ENCODE measurements around the gene SLC44A3. TPM values are rescaled to one million over a fixed set of nuclear protein-coding genes. Genes with fewer than 3 reads are reported as not detected.

Gene SLC44A3
- total and polyA plus RNA-seq, 2 of the 8 experiments (the other 6 are each of a cell fraction or from before 2014, with no cell fraction given) = 4.2 to 5.0 TPM

DNA sequence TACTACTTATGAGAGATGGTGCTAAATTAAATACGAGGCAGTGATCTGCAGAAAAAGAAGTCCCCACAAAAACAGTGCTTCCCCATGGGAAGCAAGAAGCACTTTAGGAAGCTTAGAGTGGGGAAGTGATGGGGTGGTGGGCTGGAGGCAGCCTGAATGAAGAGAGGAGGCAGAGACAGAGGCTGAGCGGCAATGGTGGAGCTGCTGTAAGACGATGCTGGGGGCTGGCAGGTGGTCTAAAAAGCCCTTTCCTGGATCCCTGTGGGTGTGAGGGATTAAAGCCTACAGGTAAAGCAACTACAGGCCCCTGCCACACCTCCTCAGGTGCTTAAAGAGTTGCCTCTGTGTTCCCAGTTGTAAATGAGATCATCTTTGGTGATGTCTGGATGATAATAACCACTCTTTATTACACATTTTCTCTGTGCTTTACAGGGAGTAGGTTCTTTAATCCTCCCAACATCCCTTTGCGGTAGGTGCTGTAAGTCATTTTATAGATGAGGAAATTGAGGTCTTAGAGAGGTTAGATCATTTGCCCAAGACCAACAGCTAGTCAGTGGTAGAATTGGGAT lies 67.5 kb downstream of the SLC44A3 start:
- H3K27ac ChIP-seq (ENCODE audit: low read depth, low read length) = no peak overlapping the region
- H3K56ac ChIP-seq (replicated peaks; ENCODE audit: insufficient read length, low read depth, low read length) = no peak overlapping the region
- POLR2A ChIA-PET (ENCODE audit: partially characterized antibody) = interaction anchor here (1.6 to 1.9 kb wide), 3 partner anchors 10 to 34 kb away, joined by 5 to 6 read pairs (median 6); no protein-coding TSS in a partner anchor
- H2BK15ac ChIP-seq (ENCODE audit: low read length) = no peak overlapping the region
- no peak overlapping the region for H3K9ac ChIP-seq (replicated peaks in 1 of 4; ENCODE audit: extremely low read depth in 1 of 4, low read depth in 3 of 4, low read length in 3 of 4)
- H3K36me3 ChIP-seq (ENCODE audit: control insufficient read depth in 2 of 4, insufficient read depth in 4 of 4, low read length in 3 of 4) = 0 out of 8 replicates have a peak, but pooled peaks cover 0 to 4% (median 0%) of the 10 kb centered on the region in 4 experiments
- H3K18ac ChIP-seq (ENCODE audit: extremely low read depth, low read length) = no peak overlapping the region
- peaks cover 7 to 38% (median 22%) of the 10 kb centered on the region in 4 experiments for H3K4me1 ChIP-seq (replicated peaks in 1 of 4; ENCODE audit: control insufficient read depth in 3 of 4, insufficient read depth in 4 of 4, low read length in 3 of 4)
- H2BK120ac ChIP-seq (replicated peaks; ENCODE audit: low read depth, low read length) = no peak overlapping the region
- peak in 1 of 2 experiments; percentile 57 for DNase-seq (ENCODE audit: low read depth in 1 of 2, low spot score in 2 of 2)
- H3K23me2 ChIP-seq (ENCODE audit: low read depth, low read length) = no peaks in the 10 kb centered on the region; the same call in 1 of the 2 replicates
- no peak overlapping the region for H2BK20ac ChIP-seq (ENCODE audit: low read length)
- no peak overlapping the region for H3K4ac ChIP-seq (replicated peaks; ENCODE audit: insufficient read length, low read depth, low read length)
- no peak overlapping the region for H4K91ac ChIP-seq (replicated peaks; ENCODE audit: insufficient read length, low read length)
- FAIRE-seq = peak; percentile 93
- H4K8ac ChIP-seq (ENCODE audit: extremely low read depth, insufficient read depth, low read length) = no peak overlapping the region
- H2BK12ac ChIP-seq (ENCODE audit: low read depth, low read length) = no peak overlapping the region; the same call in 1 of the 2 replicates
- no peaks in the 10 kb centered on the region for H3K9me3 ChIP-seq (ENCODE audit: insufficient read depth in 2 of 2, low read depth in 1 of 2, low read length in 1 of 2)
- H3K4me2 ChIP-seq (ENCODE audit: insufficient read depth in 1 of 2, low read depth in 2 of 2, low read length in 2 of 2) = peak overlapping the region; percentile 52 to 57
- no peak overlapping the region for H2BK5ac ChIP-seq (ENCODE audit: low read depth, low read length)
- H3K4me3 ChIP-seq (ENCODE audit: extremely low read depth in 1 of 4, insufficient read depth in 2 of 4, low read depth in 3 of 4, low read length in 4 of 4) = peak overlapping the region in 2 of 4 experiments; percentile 7 to 42; a peak in 2 of 8 replicates
- H4K20me1 ChIP-seq (replicated peaks in 1 of 2; ENCODE audit: control insufficient read depth in 1 of 2, insufficient read depth in 2 of 2, low read length in 2 of 2) = no peaks in the 10 kb centered on the region
- H2AK5ac ChIP-seq (ENCODE audit: low read depth, low read length) = no peak overlapping the region
- no peak overlapping the region for H2AFZ ChIP-seq (ENCODE audit: low read length)
- no peaks in the 10 kb centered on the region for H3K27me3 ChIP-seq (replicated peaks in 1 of 4; ENCODE audit: control insufficient read depth in 3 of 4, extremely low read depth in 1 of 4, insufficient read depth in 3 of 4, low read length in 3 of 4)
- H3K14ac ChIP-seq (ENCODE audit: insufficient read length) = no peak overlapping the region
- no peak overlapping the region for H4K5ac ChIP-seq (ENCODE audit: insufficient read length, low read depth, low read length)
- H3K79me1 ChIP-seq (ENCODE audit: low read depth, low read length) = no peaks in the 10 kb centered on the region
- no peak overlapping the region for H3K23ac ChIP-seq (ENCODE audit: insufficient read length)
- WGBS, 2 experiments (ENCODE audit: extremely low coverage in 1 of 2, insufficient coverage in 1 of 2, insufficient read length in 1 of 2, insufficient replicate concordance in 2 of 2, low coverage in 1 of 2, low lambda C conversion rate in 2 of 2, missing lambda C conversion rate in 1 of 2) = 31% methylated on average over 4 of the region's 4 CpGs; no CpG with 5 or more reads in 1 of the 2 experiments
- H3K79me2 ChIP-seq (ENCODE audit: control insufficient read depth in 1 of 2, insufficient read depth in 2 of 2, low read length in 2 of 2) = no peaks in the 10 kb centered on the region
- CTCF ChIA-PET (ENCODE audit: partially characterized antibody) = interaction anchor here (0.6 to 4.5 kb wide), 7 partner anchors 9 to 156 kb away, joined by 3 to 27 read pairs (median 5); no protein-coding TSS in a partner anchor
- TF ChIP-seq, protein P1, sequence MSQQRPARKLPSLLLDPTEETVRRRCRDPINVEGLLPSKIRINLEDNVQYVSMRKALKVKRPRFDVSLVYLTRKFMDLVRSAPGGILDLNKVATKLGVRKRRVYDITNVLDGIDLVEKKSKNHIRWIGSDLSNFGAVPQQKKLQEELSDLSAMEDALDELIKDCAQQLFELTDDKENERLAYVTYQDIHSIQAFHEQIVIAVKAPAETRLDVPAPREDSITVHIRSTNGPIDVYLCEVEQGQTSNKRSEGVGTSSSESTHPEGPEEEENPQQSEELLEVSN (IDR thresholded peaks at IDR 0.05) = peak; percentile 70
- TF ChIP-seq SP4 (IDR thresholded peaks at IDR 0.05; ENCODE audit: low read length) (no peak), SAP30 (IDR thresholded peaks at IDR 0.05; ENCODE audit: insufficient read depth, insufficient replicate concordance, low read length) (no peak), CHD2 (IDR thresholded peaks at IDR 0.05; ENCODE audit: low read length) (no peak), CREB1 (IDR thresholded peaks at IDR 0.05) (no peak), BCL11A (IDR thresholded peaks at IDR 0.05; ENCODE audit: low read depth in 2 of 2, low read length in 2 of 2) (no peak), NANOG (IDR thresholded peaks at IDR 0.05; ENCODE audit: insufficient read depth, low read depth, low read length, poor library complexity, severe bottlenecking) (no peak), SUZ12 (IDR thresholded peaks at IDR 0.05; ENCODE audit: low read length) (no peak), TAF7 (optimal IDR thresholded peaks at IDR 0.05; ENCODE audit: borderline replicate concordance, low read depth, low read length) (no peak), YY1 (IDR thresholded peaks at IDR 0.05; ENCODE audit: low read depth, low read length) (peak; percentile 58), KDM1A (IDR thresholded peaks at IDR 0.05; ENCODE audit: borderline replicate concordance, low read length) (0 out of 2 replicates have a peak, but pooled peaks have one; percentile 30)
- TF ChIP-seq, protein P2, sequence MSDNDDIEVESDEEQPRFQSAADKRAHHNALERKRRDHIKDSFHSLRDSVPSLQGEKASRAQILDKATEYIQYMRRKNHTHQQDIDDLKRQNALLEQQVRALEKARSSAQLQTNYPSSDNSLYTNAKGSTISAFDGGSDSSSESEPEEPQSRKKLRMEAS (IDR thresholded peaks at IDR 0.05) = peak; percentile 76

Data from H1 (cell line).